H1 (cell line): Measurements from ENCODE around the gene ATOH7. TPM values are rescaled to one million over a fixed set of nuclear protein-coding genes. Genes with fewer than 3 reads are reported as not detected.

Source experiments
- CBX8 ChIP-seq: fragments of 300-800, 300-1000 bp; sonication (generic); IDR thresholded peaks from 2 replicates; pipeline ENCODE4 v1.7.1; 2016; ENCODE audit warnings: low read depth, low read length, borderline replicate concordance
- E2F6 ChIP-seq: IDR thresholded peaks from 2 replicates; pipeline ENCODE4 v1.6.1; 2012; ENCODE audit warnings: inconsistent platforms
- EZH2 ChIP-seq: fragments of 200-600 bp; sonication (generic); IDR thresholded peaks from 2 replicates; pipeline ENCODE4 v1.7.1; 2012; ENCODE audit warnings: low read depth, mild to moderate bottlenecking, moderate library complexity, low read length, inconsistent platforms; ENCODE audit not compliant: severe bottlenecking
- MAFK ChIP-seq: IDR thresholded peaks from 2 replicates; pipeline ENCODE4 v1.6.1; 2012; ENCODE audit warnings: low read depth, mild to moderate bottlenecking, improper control_type of control experiment, low read length
- RXRA ChIP-seq: IDR thresholded peaks from 2 replicates; pipeline ENCODE4 v1.6.1; 2011; ENCODE audit warnings: low read depth, mild to moderate bottlenecking, low read length, moderate library complexity; ENCODE audit not compliant: insufficient read depth
- SRF ChIP-seq: IDR thresholded peaks from 2 replicates; pipeline ENCODE4 v1.6.1; 2011; ENCODE audit warnings: mild to moderate bottlenecking, low read depth, low read length, moderate library complexity
- polyA plus RNA-seq, 7 experiments: library from polyadenylated mRNA; depleted of rRNA in 3 of 7; stranded (reverse) in 5 of 7; unstranded in 2 of 7; fragments of >200 nt in 5 of 7; fragments of 200-250 nt in 2 of 7; gene quantifications; 1 replicate in 5 of 7; 2 replicates in 1 of 7; 4 replicates in 1 of 7; pipeline versions ENCODE4 v1.2.1 to v1.2.3, GENCODE V29; 2011 to 2013; ENCODE audit warnings: missing spikeins in 2 of 7, mixed read lengths in 2 of 7
- total RNA-seq: library from RNA; stranded (reverse); fragmentation: NEBNext Ultra II Directional; extraction: Animal tissue kit (Norgen Biotek cat#: 25700); gene quantifications from 2 replicates; pipeline ENCODE4 v1.2.1, GENCODE V29; 2021

The ATOH7 gene
- total and polyA plus RNA-seq, 2 of the 8 experiments (the other 6 are each of a cell fraction or from before 2014, with no cell fraction given), result 0.39 to 1.0 TPM

- TF ChIP-seq CBX8 (no peak), EZH2 (no peak), MAFK (no peak), E2F6 (no peak), SRF (no peak), RXRA (no peak)
Observed at GRCh38 chr10:68218786-68219185, 13.1 kb downstream of the ATOH7 start (continued).
